Caco-2 (cell line): ENCODE measurements around the gene MS4A18. TPM values are rescaled to one million over a fixed set of nuclear protein-coding genes. Genes with fewer than 3 reads are reported as not detected.

ENCODE experiments used
- BruUV-seq: library from RNA; stranded (reverse); fragments of 400-500 nt; replicated peaks from 2 replicates; lab custom pipeline; 2021; lab: Mats Ljungman, UMichigan
- CTCF ChIA-PET: fragments of 300-600 bp; sonication (Branson Sonifier 250); formaldehyde crosslinking; loops from one replicate; lab custom pipeline; 2022; ENCODE audit warnings: antibody characterized with exemption; lab: Charles Lee
- POLR2A ChIA-PET: fragments of 300-600 bp; sonication (Branson Sonifier 250); formaldehyde crosslinking; loops from one replicate; lab custom pipeline; 2022; ENCODE audit warnings: antibody characterized with exemption; lab: Charles Lee
- DNase-seq, 2 experiments: peaks; one replicate each; pipeline versions ENCODE4 v3.0.0 to v3.0.0-alpha.2; 2020 to 2022
- H3K27me3 ChIP-seq: replicated peaks from 2 replicates; pipeline ENCODE4 v1.6.0; 2011; ENCODE audit warnings: low read length; ENCODE audit not compliant: control insufficient read depth, insufficient read depth
- H3K36me3 ChIP-seq: 2 replicates; pipeline ENCODE4 v1.5.1; 2011; ENCODE audit warnings: low read length; ENCODE audit not compliant: control insufficient read depth, insufficient read depth
- H3K4me1 ChIP-seq: fragments of 250-450 bp; sonication (Bioruptor Pico); 2 replicates; pipeline ENCODE4 v1.5.1; 2020; ENCODE audit warnings: mild to moderate bottlenecking
- H3K4me3 ChIP-seq: 2 replicates; pipeline ENCODE4 v1.5.1; 2011; ENCODE audit warnings: low read depth, mild to moderate bottlenecking, control low read depth, low read length
- H3K9me3 ChIP-seq: fragments of 250-450 bp; sonication (Bioruptor Pico); 2 replicates; pipeline ENCODE4 v1.5.1; 2020; ENCODE audit warnings: mild to moderate bottlenecking, moderate library complexity
- H3K27ac Mint-ChIP-seq: one replicate; pipeline ENCODE4 v1.8.0; 2022; ENCODE audit warnings: mixed read lengths; ENCODE audit not compliant: unreplicated experiment
- H3K27me3 Mint-ChIP-seq: one replicate; pipeline ENCODE4 v1.8.0; 2022; ENCODE audit warnings: mixed read lengths; ENCODE audit not compliant: insufficient read depth, unreplicated experiment
- H3K36me3 Mint-ChIP-seq: one replicate; pipeline ENCODE4 v1.8.0; 2022; ENCODE audit warnings: mild to moderate bottlenecking, mixed read lengths; ENCODE audit not compliant: insufficient read depth, unreplicated experiment
- H3K4me1 Mint-ChIP-seq: one replicate; pipeline ENCODE4 v1.8.0; 2022; ENCODE audit warnings: low read depth, mixed read lengths; ENCODE audit not compliant: unreplicated experiment
- H3K4me3 Mint-ChIP-seq: one replicate; pipeline ENCODE4 v1.8.0; 2022; ENCODE audit warnings: mild to moderate bottlenecking, moderate library complexity, mixed read lengths; ENCODE audit not compliant: unreplicated experiment
- H3K9me3 Mint-ChIP-seq: one replicate; pipeline ENCODE4 v1.8.0; 2022; ENCODE audit warnings: mixed read lengths; ENCODE audit not compliant: unreplicated experiment
- intact Hi-C: fragments of 100-400 bp; cut with micrococcal nuclease; formaldehyde crosslinking; loops from one replicate; pipeline ENCODE4 v1.10.0; 2022; ENCODE audit not compliant: unreplicated experiment
- total RNA-seq: library from RNA; stranded (reverse); gene quantifications from 2 replicates; pipeline ENCODE4 v1.2.3, GENCODE V29; 2022
- TF ChIP-seq, protein P1 (sequence below), 2 experiments: fragments of 200-600 bp in 1 of 2; IDR thresholded peaks; 1 replicate in 1 of 2; 2 replicates in 1 of 2; pipeline versions ENCODE4 v1.5.1 to v1.8.0; 2011 to 2022; ENCODE audit warnings: antibody characterized with exemption in 1 of 2, control low read depth in 1 of 2, inconsistent platforms in 1 of 2, low read depth in 1 of 2, low read length in 1 of 2, mild to moderate bottlenecking in 1 of 2, moderate library complexity in 1 of 2; ENCODE audit not compliant: insufficient read depth in 1 of 2, severe bottlenecking in 1 of 2, unreplicated experiment in 1 of 2

The MS4A18 gene
- total RNA-seq, 1 experiment from 2014 or later, result not detected

- H3K36me3 Mint-ChIP-seq, result no peaks in the 10 kb centered on the region
- ChIA-PET CTCF (interaction anchor here (0.8 kb wide), 1 partner anchor 31 kb away, joined by 3 read pairs; no protein-coding TSS in a partner anchor), POLR2A (no interaction called here)
- DNase-seq, result no peak
- TF ChIP-seq, protein P1, sequence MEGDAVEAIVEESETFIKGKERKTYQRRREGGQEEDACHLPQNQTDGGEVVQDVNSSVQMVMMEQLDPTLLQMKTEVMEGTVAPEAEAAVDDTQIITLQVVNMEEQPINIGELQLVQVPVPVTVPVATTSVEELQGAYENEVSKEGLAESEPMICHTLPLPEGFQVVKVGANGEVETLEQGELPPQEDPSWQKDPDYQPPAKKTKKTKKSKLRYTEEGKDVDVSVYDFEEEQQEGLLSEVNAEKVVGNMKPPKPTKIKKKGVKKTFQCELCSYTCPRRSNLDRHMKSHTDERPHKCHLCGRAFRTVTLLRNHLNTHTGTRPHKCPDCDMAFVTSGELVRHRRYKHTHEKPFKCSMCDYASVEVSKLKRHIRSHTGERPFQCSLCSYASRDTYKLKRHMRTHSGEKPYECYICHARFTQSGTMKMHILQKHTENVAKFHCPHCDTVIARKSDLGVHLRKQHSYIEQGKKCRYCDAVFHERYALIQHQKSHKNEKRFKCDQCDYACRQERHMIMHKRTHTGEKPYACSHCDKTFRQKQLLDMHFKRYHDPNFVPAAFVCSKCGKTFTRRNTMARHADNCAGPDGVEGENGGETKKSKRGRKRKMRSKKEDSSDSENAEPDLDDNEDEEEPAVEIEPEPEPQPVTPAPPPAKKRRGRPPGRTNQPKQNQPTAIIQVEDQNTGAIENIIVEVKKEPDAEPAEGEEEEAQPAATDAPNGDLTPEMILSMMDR (IDR thresholded peaks at IDR 0.05; ENCODE audit: insufficient read depth in 1 of 2, low read depth in 1 of 2, low read length in 1 of 2, severe bottlenecking in 1 of 2, unreplicated experiment in 1 of 2), result no peak
- H3K36me3 ChIP-seq, result no peaks in the 10 kb centered on the region
- peaks cover 15% of the 10 kb centered on the region for H3K4me1 Mint-ChIP-seq
- H3K9me3 Mint-ChIP-seq, result peaks cover 22% of the 10 kb centered on the region
- H3K4me3 ChIP-seq, result no peak overlapping the region
- no peak overlapping the region for H3K4me3 Mint-ChIP-seq
- no peaks in the 10 kb centered on the region for H3K27me3 ChIP-seq
- BruUV-seq, result no TSS peak
- intact Hi-C loops, result no loop called here
- H3K9me3 ChIP-seq, result peaks cover 22% of the 10 kb centered on the region; the same call in 1 of the 2 replicates
- peaks cover 32% of the 10 kb centered on the region for H3K4me1 ChIP-seq
- no peaks in the 10 kb centered on the region for H3K27me3 Mint-ChIP-seq
- H3K27ac Mint-ChIP-seq, result no peak overlapping the region
Observed at GRCh38 chr11:60741421-60741820, 16.9 kb downstream of the MS4A18 start.

DNA sequence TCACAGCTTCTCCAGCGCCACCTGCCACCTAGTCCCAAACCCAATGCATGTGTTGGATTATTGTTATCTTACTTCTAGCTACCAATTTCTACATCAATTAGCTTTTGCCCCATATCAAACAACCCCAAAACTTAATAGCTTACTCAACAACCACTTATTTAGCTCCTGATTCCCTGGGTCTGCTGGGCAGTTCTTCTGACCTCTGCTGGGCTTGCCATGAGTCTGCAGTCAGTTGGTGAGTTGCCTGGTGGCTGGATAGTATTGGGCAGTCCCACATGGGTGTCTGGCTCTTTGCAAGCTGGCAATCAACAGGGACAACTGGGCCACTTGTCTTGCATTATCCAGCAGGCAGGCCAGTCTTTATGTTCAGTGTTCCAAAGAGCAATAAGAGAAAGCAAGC, 18.5 kb downstream of the MS4A18 start:
- BruUV-seq, result no TSS peak
- Histone ChIP-seq H3K4me3 (no peak overlapping the region), H3K4me1 (peaks cover 32% of the 10 kb centered on the region), H3K9me3 (peaks cover 22% of the 10 kb centered on the region; the same call in 1 of the 2 replicates), H3K27me3 (no peaks in the 10 kb centered on the region), H3K36me3 (no peaks in the 10 kb centered on the region)
- Mint-ChIP-seq H3K27me3 (no peaks in the 10 kb centered on the region), H3K27ac (no peak overlapping the region), H3K4me1 (peaks cover 15% of the 10 kb centered on the region), H3K4me3 (no peak overlapping the region), H3K36me3 (no peaks in the 10 kb centered on the region), H3K9me3 (peaks cover 31% of the 10 kb centered on the region)
- POLR2A ChIA-PET, result no interaction called here
- no peak for DNase-seq
- intact Hi-C loops, result loop anchor here (1.0 kb wide), 1 partner anchor 42 kb away; no protein-coding TSS in a partner anchor
- TF ChIP-seq, protein P1 (IDR thresholded peaks at IDR 0.05; ENCODE audit: insufficient read depth in 1 of 2, low read depth in 1 of 2, low read length in 1 of 2, severe bottlenecking in 1 of 2, unreplicated experiment in 1 of 2), result peak in 1 of 2 experiments; percentile 31
- CTCF ChIA-PET, result interaction anchor here (0.8 to 1.2 kb wide), 4 partner anchors 20 to 85 kb away, joined by 3 to 6 read pairs (median 4); no protein-coding TSS in a partner anchor

GRCh38 chr11:60744114-60744513, 19.6 kb downstream of the MS4A18 start:
- TF ChIP-seq, protein P1 (IDR thresholded peaks at IDR 0.05; ENCODE audit: insufficient read depth in 1 of 2, low read depth in 1 of 2, low read length in 1 of 2, severe bottlenecking in 1 of 2, unreplicated experiment in 1 of 2), result no peak
- Histone ChIP-seq H3K36me3 (no peaks in the 10 kb centered on the region), H3K9me3 (peaks cover 22% of the 10 kb centered on the region; the same call in 1 of the 2 replicates), H3K4me1 (peaks cover 32% of the 10 kb centered on the region), H3K4me3 (no peak overlapping the region), H3K27me3 (no peaks in the 10 kb centered on the region)
- ChIA-PET CTCF (interaction anchor here (0.7 kb wide), 1 partner anchor 13 kb away, joined by 3 read pairs; the partner anchor contains the start of gene MS4A15), POLR2A (no interaction called here)
- H3K27ac Mint-ChIP-seq, result no peak overlapping the region
- H3K27me3 Mint-ChIP-seq, result no peaks in the 10 kb centered on the region
- intact Hi-C loops, result loop anchor here (2.0 kb wide), 1 partner anchor 33 kb away; no protein-coding TSS in a partner anchor
- H3K4me1 Mint-ChIP-seq, result peaks cover 15% of the 10 kb centered on the region
- peaks cover 32% of the 10 kb centered on the region for H3K9me3 Mint-ChIP-seq
- H3K36me3 Mint-ChIP-seq, result no peaks in the 10 kb centered on the region
- DNase-seq, result no peak
- BruUV-seq, result no TSS peak
- no peak overlapping the region for H3K4me3 Mint-ChIP-seq
